ENCODE measurements around the gene SMYD3.
"Not testable (repeated sequence)": the region's sequence is repeated elsewhere in the genome, so short reads cannot be mapped to it uniquely, and the experiment has no call there.

Gene SMYD3

DNA sequence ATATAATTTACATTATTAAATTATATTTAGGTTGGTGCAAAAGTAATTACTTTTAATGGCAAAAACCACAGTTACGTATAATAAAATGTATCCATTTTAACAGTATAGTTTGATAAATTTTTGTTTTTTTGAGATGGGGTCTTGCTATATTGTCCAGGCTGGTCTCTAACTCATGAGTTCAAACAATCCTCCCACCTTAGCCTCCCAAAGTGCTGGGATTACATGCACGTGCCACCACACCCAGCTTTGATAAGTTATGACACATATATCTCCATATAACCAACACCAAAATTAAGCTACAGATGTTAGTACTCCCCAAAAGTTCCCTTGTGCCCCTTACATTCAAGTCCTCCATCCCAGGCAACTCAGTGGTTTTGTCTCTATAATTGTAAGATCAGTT, 163.1 kb downstream of the SMYD3 start:
- no peak for DNase-seq

- no peak for DNase-seq
These were observed 163.8 kb downstream of the SMYD3 start for GRCh38 chr1:246343251-246343650.

DNA sequence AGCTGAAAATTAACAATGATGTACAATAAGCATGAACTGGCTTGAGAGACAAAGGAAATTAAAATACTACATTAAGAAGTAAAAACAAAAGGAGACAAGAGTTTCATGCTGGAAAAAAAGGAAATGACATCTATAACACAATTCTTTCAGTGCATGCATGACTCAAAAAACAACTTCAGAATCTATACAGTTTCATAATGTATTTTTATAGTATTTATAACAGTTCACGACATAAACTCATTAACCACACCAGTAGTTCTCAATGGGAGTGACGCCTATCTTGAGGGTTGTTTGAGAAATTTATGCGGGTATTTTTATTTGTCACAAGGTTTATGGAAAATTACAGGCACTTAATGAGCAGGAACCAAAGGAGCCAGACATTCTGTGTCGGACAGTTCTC, 168.5 kb downstream of the SMYD3 start:
- DNase-seq: no peak

DNA sequence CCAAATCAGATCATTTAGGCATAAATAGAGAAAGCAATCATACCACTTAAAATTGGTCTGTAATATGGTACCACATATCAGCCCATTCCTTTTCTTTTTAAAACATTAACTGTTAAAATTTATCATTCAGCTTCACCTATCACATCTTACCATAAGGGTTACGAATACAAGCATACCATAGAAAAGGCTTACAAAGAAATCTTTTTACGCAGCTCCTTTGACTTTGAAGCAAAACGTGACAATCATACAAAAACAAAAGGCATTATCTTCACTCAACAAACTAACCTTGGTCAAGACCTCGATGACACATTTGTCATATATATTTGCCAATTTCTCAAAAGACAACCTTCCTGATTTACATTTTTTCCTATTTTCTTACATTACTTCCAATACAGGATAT, 169.0 kb downstream of the SMYD3 start:
- DNase-seq: no peak

DNA sequence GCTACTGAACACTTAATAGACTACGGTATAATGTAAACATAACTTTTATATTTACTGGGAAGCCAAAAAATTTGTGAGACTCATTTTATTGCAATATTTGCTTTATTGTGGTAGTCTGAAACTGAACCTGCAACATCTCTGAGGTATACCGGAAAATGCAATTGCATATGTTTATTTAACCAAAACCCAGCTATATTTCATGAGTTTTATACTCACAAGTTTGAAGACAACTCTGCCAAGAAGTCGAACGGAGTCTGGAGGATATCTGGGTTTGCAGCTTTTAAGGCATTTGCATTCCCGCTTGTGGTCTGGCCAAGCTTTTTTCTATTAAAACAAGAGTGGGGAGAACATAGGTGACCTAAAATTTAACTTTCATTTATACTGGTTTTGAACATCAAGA, 171.9 kb downstream of the SMYD3 start:
- DNase-seq: no peak

DNA sequence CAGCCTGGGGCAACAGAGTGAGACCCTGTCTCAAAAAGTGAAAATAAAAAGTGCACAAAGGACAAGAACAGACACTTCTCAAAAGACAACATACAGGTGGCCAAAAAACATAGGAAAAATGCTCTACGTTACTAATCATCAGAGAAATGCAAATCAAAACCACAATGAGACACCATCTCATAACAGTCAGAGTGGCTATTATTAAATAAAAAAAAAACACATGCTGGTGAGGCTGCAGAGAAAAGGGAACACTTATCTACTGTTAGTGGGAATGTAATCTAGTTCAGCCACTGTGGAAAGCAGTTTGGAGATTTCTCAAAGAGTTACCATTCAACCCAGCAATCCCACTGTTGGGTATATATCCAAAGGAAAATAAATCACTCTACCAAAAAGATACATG, 173.2 kb downstream of the SMYD3 start:
- no peak for DNase-seq

DNA sequence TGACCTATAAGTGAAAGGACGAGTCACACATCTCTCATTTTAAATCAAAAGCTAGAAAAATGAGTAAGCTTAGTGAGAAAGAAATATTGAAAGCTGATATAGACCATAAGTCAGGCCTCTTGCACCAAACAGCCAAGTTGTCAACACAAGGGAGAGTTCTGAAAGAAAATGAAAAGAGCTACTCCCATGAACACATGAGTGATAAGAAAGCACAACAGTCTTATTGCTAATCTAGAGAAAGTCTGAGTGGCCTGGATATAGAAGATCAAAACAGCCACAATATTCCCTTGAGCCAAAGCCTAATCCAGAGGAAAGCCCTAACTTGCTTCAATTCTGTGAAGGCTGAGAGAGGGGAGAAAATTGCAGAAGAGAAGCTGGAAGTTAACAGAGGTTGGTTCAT, 175.0 kb downstream of the SMYD3 start:
- DNase-seq: no peak

GRCh38 chr1:246329900-246330299, 177.2 kb downstream of the SMYD3 start:
- DNase-seq: no peak

DNA sequence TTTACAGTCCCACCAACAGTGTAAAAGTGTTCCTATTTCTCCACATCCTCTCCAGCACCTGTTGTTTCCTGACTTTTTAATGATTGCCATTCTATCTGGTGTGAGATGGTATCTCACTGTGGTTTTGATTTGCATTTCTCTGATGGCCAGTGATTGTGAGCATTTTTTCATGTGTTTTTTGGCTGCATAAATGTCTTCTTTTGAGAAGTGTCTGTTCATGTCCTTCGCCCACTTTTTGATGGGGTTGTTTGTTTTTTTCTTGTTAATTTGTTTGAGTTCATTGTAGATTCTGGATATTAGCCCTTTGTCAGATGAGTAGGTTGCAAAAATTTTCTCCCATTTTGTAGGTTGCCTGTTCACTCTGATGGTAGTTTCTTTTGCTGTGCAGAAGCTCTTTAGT, 177.8 kb downstream of the SMYD3 start:
- not testable (repeated sequence) for DNase-seq

DNA sequence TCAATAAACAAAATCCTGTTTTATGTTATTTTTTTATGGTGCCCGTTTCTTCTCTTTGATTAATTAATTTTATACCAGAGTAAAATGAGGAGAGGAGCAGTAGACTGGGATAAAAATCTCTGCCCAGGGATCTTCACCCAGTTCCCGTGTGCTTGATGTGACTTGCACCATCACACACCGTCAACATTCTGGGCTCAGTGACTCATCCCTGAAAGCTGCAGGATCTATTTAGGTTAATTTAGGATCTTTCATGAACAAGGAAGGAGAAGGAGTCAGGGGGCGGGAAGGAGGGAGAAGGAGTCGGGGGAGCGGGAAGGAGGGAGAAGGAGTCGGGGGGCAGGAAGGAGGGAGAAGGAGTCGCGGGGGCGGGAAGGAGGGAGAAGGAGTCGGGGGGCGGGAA, 182.4 kb downstream of the SMYD3 start:
- DNase-seq: no peak

- not testable (repeated sequence) for DNase-seq
These were observed 183.0 kb downstream of the SMYD3 start for GRCh38 chr1:246324033-246324432.

GRCh38 chr1:246320286-246320685, 186.8 kb downstream of the SMYD3 start:
- DNase-seq: no peak

GRCh38 chr1:246319083-246319714, 187.9 kb downstream of the SMYD3 start:
- DNase-seq: no peak

GRCh38 chr1:246318622-246319021, 188.5 kb downstream of the SMYD3 start:
- no peak for DNase-seq

DNA sequence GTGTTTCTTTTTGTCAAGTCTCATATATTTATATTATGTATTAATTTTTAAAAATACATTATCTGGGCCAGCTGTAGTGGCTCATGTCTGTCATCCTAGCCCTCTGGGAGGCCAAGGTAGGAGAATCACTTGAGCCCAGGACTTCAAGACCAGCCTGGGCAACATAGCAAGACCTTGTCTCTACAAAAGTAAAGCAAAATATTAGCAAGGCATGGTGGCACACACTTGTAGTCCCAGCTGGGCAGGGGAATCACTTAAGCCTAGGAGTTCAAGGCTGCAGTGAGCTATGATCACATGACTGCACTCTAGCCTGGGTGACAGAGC, 189.1 kb downstream of the SMYD3 start:
- no peak for DNase-seq

DNA sequence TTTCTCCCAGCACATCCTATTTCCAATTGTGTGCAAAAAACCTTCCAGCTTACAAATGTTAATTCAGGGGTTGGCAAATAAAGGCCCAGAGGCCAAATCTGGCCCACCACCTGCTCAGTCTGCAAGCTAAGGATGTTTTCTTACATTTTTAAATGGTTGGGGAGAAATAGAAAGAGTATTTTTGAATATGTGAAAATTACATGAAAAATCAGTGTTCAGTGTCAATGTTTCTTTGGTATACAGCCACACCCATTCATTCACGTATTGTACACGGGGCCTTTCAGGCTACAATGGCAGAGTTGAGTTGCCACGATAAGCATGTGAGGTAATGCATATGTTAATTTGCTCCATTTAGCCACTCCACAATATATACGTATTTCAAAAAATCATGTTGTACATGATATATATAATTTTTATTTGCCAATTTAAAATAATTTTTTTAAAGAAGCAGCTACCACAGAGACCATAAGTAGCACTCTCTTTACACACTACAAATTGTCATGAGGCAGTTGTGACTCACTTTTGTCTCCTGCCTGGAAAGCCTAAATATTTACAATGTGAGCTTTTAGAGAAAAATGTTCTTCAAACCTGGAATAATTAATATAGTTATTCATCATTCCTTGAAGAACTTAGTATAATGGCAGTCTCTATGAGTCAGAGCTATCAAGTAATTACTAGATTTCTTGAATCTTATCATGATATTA, 189.6 kb downstream of the SMYD3 start:
- no peak for DNase-seq

DNA sequence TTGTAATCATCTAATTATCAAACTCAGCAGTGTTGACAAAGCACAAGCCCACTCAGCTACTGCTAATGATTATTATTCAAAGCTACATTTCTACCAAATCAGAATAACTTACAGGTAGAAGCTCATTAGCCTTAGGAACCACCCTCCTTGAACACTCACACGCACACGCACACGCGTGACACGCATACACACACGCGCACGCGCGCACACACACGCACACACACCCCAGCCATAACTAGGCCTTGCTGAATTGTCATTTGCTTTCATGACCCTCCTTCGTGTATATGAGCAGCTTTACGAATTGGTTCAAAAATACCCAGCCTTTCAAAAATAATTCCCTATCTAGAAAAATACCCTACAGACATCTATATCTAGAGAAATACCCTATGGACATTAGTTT, 195.6 kb downstream of the SMYD3 start:
- no peak for DNase-seq

GRCh38 chr1:246309247-246309884, 197.7 kb downstream of the SMYD3 start:
- DNase-seq: no peak

DNA sequence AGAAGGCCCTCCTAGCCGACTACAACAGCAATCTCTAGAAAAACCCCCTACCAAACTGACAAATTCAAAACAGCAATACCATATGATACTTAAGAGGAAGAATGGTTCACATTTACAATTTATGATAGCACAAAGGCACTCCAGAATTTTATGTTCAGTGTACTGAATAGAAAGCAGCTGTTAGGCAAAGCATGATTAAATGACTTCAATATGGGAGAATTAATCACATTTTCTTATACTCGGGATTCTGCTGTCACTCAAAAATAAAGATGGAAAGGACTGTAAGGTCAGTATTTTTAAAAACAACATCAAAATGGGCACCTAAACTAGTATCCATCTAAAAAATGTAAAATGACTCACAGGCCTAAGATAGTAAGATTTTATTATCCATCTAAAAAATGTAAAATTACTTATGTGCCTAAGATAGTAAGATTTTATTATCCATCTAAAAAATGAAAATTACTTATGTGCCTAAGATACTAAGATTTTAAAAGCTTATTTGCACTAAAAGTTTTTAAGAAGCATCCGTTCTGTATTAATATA, 198.5 kb downstream of the SMYD3 start:
- DNase-seq: no peak

DNA sequence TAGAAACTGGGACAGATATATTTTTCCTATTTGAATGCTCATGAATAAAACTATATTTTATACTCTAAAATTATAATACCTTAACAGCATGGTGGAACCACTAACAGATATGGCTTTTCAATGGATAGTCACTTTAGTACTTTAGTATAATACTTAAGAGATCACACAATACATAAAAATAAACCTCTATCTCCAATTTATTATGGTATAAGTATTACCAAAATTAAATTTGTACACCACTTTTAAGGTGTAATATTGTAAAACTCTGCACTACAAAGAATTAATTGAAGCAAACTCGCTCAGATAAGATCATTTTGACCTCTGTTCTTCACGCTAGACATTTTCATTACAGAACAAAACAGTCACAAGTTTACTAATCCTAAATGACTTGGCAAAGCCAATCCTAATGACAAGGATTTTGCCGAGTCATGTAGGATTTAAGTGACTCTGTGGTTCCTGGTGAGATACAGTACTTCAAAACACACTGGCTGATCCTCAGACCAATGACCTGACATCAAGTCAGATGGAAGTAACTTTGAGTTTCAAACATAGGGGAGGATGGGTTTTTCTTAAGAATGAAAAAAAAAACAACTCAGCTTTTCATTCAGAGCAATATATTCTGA, 200.6 kb downstream of the SMYD3 start:
- no peak for DNase-seq

GRCh38 chr1:246304484-246305259, 202.4 kb downstream of the SMYD3 start:
- no peak for DNase-seq

DNA sequence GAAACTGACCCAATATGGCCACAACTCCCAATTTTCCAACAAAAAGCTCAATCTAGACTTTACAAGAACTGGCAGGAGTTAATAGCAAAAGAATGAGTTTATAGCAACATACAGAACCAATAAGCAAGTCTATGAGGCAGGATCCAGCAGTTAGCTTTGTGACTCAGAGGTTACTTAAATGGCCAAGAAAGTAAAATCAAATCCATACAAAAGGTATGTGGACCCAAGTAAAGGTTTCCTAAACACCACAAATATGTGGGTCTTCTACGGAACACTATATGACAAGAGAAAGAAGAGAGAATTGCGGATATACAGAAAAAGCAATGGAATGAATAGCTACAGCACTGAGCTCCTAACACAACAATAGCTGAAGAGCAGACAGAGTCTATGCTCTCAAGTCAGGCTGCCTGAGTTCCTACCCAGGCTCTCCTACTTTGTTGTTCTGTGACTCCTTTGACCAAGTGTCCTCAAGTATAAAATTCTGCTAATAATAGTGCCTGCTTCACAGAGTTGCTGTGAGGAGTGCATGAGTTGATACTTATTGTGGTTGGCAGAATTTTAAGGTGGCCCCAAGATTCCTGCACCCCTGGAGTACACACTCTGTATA, 204.3 kb downstream of the SMYD3 start:
- DNase-seq: no peak

DNA sequence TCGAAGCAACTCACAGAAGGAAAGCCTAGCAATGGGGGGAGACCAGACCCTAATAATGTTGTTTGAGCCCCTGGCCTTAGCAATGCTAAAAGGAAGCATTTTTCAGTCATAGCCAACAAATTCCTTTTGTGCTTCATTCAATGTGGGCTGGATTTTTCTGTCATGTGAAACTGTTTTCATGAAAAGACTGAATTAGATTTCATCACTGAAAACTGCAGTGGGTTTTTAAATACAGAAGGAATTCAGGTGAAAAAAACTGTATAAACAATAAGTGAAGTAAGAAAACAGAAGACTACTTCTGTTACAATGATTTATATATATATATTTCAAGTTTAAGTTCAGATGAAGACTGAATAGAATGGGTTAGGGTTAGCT, 204.8 kb downstream of the SMYD3 start:
- no peak for DNase-seq
